ENCODE measurements around the gene ACYP2.

The ACYP2 gene

GRCh38 chr2:54227798-54228197, 112.4 kb downstream of the ACYP2 start:
- Mint-ChIP-seq H3K4me1 (peaks cover 42% of the 10 kb centered on the region), H3K27ac (peak overlapping the region; percentile 13 to 89 (median 55)), H3K4me3 (no peak overlapping the region), H3K9me3 (no peaks in the 10 kb centered on the region), H3K27me3 (ENCODE audit: low read depth) (no peaks in the 10 kb centered on the region), H3K36me3 (ENCODE audit: low read depth) (peaks cover 6% of the 10 kb centered on the region)
- TF ChIP-seq, protein P1, sequence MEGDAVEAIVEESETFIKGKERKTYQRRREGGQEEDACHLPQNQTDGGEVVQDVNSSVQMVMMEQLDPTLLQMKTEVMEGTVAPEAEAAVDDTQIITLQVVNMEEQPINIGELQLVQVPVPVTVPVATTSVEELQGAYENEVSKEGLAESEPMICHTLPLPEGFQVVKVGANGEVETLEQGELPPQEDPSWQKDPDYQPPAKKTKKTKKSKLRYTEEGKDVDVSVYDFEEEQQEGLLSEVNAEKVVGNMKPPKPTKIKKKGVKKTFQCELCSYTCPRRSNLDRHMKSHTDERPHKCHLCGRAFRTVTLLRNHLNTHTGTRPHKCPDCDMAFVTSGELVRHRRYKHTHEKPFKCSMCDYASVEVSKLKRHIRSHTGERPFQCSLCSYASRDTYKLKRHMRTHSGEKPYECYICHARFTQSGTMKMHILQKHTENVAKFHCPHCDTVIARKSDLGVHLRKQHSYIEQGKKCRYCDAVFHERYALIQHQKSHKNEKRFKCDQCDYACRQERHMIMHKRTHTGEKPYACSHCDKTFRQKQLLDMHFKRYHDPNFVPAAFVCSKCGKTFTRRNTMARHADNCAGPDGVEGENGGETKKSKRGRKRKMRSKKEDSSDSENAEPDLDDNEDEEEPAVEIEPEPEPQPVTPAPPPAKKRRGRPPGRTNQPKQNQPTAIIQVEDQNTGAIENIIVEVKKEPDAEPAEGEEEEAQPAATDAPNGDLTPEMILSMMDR (IDR thresholded peaks at IDR 0.05; ENCODE audit: unreplicated experiment in 3 of 3), result no peak

DNA sequence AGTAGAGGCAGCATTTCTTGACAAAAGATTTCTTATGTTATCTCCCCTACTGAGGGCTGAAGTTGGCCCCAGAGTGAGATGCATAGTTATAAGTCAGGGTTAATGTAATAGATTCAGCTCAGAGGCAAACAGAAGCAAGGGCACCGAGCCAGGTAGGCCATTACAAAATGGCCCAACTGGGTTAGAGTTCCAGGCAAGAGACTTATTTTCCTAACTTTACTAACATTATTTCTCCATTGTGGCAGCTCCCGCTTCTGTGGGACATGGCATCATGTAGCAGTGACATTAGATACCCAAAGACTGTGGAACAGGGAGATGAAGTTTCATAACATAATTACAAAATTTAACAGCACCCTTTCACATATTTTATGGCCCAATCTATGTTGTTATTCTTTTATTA, 113.5 kb downstream of the ACYP2 start:
- no peak overlapping the region for H3K4me3 Mint-ChIP-seq

DNA sequence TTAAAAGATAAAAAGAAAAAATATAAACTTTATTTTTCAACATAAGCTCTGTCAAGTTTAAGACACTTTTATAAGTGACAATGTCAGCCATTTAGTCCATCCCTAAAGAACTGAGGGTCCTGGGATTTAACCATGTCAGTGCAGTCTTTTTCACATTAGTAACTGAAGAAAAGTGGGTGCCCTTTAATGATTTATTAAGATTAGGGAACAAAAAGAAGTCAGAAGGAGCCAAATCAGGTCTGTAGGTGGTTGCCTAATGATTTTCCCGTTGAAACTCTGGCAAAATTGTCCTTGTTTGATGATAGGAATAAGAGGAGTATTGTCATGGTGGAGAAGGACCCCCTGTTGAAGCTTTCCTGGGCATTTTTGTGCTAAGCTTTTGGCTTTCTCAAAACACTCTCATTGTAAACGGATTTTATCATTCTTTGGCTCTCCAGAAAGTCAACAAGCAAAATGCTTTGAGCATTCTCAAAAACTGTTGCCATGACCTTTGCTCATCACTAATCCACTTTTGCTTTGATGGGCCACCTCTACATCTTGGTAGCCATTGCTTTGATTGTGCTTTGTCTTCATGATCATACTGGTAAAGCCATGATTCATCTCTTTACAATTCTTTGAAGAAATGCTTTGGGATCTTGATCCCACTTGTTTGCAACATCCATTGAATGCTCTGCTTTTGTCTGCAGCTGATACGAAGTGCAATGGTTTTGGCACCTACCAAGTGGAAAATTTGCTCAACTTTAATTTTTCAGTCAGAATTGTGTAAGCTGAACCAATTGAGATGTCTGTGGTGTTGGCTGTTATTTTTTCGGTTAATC, 118.6 kb downstream of the ACYP2 start:
- TF ChIP-seq, protein P1 (IDR thresholded peaks at IDR 0.05; ENCODE audit: unreplicated experiment in 3 of 3), result no peak
- Mint-ChIP-seq H3K9me3 (peaks cover 13% of the 10 kb centered on the region), H3K27ac (no peak overlapping the region), H3K36me3 (ENCODE audit: low read depth) (peaks cover 14% of the 10 kb centered on the region), H3K27me3 (ENCODE audit: low read depth) (no peaks in the 10 kb centered on the region), H3K4me3 (no peak overlapping the region), H3K4me1 (peaks cover 9% of the 10 kb centered on the region)

More for the DNA sequence above, 113.5 kb downstream of the ACYP2 start:
- H3K27ac Mint-ChIP-seq, result peak overlapping the region in 2 of 3 experiments; percentile 83 to 89
- no peaks in the 10 kb centered on the region for H3K27me3 Mint-ChIP-seq (ENCODE audit: low read depth)
- H3K9me3 Mint-ChIP-seq, result peaks cover 2% of the 10 kb centered on the region
- peaks cover 6% of the 10 kb centered on the region for H3K36me3 Mint-ChIP-seq (ENCODE audit: low read depth)
- H3K4me1 Mint-ChIP-seq, result peaks cover 35% of the 10 kb centered on the region
- TF ChIP-seq, protein P1 (IDR thresholded peaks at IDR 0.05; ENCODE audit: unreplicated experiment in 3 of 3), result no peak

DNA sequence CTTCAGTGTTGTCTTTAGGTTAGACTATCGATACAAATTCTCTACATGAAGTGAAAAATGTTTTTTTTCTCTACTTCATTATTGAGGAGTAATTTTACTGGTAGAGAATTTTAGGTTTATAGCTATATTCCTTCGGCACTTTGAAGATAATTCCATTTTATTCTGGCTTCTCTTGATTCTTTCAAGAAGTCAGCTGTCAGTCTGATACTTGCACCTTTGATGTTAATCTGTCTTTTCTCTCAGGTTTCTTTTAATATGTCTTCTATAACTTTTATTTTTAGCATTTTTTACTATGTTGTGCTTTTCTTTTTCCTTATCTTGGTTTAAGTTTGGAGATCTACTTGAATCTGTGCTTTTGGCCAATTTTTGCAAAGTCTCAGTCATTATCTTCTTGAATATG, 122.0 kb downstream of the ACYP2 start:
- H3K4me1 Mint-ChIP-seq, result peaks cover 14% of the 10 kb centered on the region
- H3K9me3 Mint-ChIP-seq, result peaks cover 15% of the 10 kb centered on the region
- H3K27me3 Mint-ChIP-seq (ENCODE audit: low read depth), result no peaks in the 10 kb centered on the region
- TF ChIP-seq, protein P1 (IDR thresholded peaks at IDR 0.05; ENCODE audit: unreplicated experiment in 3 of 3), result no peak
- H3K36me3 Mint-ChIP-seq (ENCODE audit: low read depth), result peaks cover 11% of the 10 kb centered on the region
- no peak overlapping the region for H3K4me3 Mint-ChIP-seq
- no peak overlapping the region for H3K27ac Mint-ChIP-seq

DNA sequence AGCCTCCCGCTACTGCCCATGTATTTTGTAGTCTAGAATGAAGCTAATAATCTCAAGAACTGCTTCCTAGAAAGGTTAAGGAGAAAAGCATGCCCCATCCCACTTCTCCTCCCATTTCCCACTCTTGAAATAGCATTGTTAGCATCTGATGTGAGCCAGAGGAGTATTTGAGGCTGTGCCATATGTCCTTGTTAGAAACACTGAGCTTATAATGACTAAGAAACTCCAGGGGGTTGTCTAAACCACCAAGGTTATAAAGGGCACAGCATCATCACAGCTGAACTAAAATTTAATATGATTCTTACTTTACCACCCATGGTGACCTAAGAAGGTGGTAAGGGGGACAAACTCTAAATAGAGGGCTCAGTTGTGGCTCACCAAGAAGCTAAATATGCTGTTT, 124.0 kb downstream of the ACYP2 start:
- H3K4me3 Mint-ChIP-seq, result no peak overlapping the region
- peaks cover 13% of the 10 kb centered on the region for H3K9me3 Mint-ChIP-seq
- TF ChIP-seq, protein P1 (IDR thresholded peaks at IDR 0.05; ENCODE audit: unreplicated experiment in 3 of 3), result no peak
- no peak overlapping the region for H3K27ac Mint-ChIP-seq
- H3K4me1 Mint-ChIP-seq, result peaks cover 14% of the 10 kb centered on the region
- H3K27me3 Mint-ChIP-seq (ENCODE audit: low read depth), result no peaks in the 10 kb centered on the region
- H3K36me3 Mint-ChIP-seq (ENCODE audit: low read depth), result peaks cover 8% of the 10 kb centered on the region

Data from nephron (organoid).